Panc1 (cell line): Measurements from ENCODE around the gene CNTF. TPM values are rescaled to one million over a fixed set of nuclear protein-coding genes. Genes with fewer than 3 reads are reported as not detected.

Source experiments
- ATAC-seq: fragments of 200-7000 bp; cut with Tn5 transposase; 2 replicates; pipeline ENCODE4 v1.9.1; 2020; ENCODE audit warnings: mild to moderate bottlenecking, moderate library complexity
- BruUV-seq: library from RNA; stranded (reverse); fragments of 400-500 nt; replicated peaks from 2 replicates; lab custom pipeline; 2021; lab: Mats Ljungman, UMichigan
- CTCF ChIA-PET: fragments of 300-600 bp; sonication (Branson Sonifier 250); formaldehyde crosslinking; loops from one replicate; lab custom pipeline; 2022; ENCODE audit warnings: antibody characterized with exemption; lab: Charles Lee
- POLR2A ChIA-PET: fragments of 300-600 bp; sonication (Branson Sonifier 250); formaldehyde crosslinking; loops from one replicate; lab custom pipeline; 2022; ENCODE audit warnings: antibody characterized with exemption; lab: Charles Lee
- DNase-seq: peaks from one replicate; pipeline ENCODE4 v3.0.0-alpha.2; 2010; ENCODE audit warnings: low read depth, low spot score
- H3K27ac ChIP-seq: 2 replicates; pipeline ENCODE4 v1.5.1; 2011; ENCODE audit warnings: mild to moderate bottlenecking, low read length, inconsistent platforms
- H3K27me3 ChIP-seq: fragments of 200-500 bp; sonication (Bioruptor generic); 2 replicates; pipeline ENCODE4 v1.6.0; 2014; ENCODE audit warnings: low read length, inconsistent platforms; ENCODE audit not compliant: control insufficient read depth, insufficient read depth
- H3K36me3 ChIP-seq: fragments of 200-500 bp; sonication (Bioruptor generic); 2 replicates; pipeline ENCODE4 v1.5.1; 2014; ENCODE audit warnings: inconsistent platforms, mild to moderate bottlenecking, low read length, moderate library complexity; ENCODE audit not compliant: control insufficient read depth, insufficient read depth
- H3K4me1 ChIP-seq: 2 replicates; pipeline ENCODE4 v1.5.1; 2011; ENCODE audit warnings: inconsistent platforms, mild to moderate bottlenecking, low read length, moderate library complexity; ENCODE audit not compliant: control insufficient read depth, insufficient read depth
- H3K4me3 ChIP-seq, 2 experiments: 2 replicates each; pipeline ENCODE4 v1.5.1; 2011 to 2012; ENCODE audit warnings: low read depth in 2 of 2, low read length in 2 of 2, mild to moderate bottlenecking in 2 of 2, inconsistent platforms in 1 of 2, moderate library complexity in 1 of 2
- H3K9me3 ChIP-seq: fragments of 200-500 bp; sonication (Bioruptor generic); 2 replicates; pipeline ENCODE4 v1.5.1; 2014; ENCODE audit warnings: low read depth, mild to moderate bottlenecking, inconsistent platforms, low read length, moderate library complexity; ENCODE audit not compliant: control insufficient read depth, insufficient read depth
- POLR2AphosphoS5 ChIP-seq: IDR thresholded peaks from 2 replicates; pipeline ENCODE4 v1.6.1; 2012; ENCODE audit warnings: mild to moderate bottlenecking, low read depth, low read length, moderate library complexity
- REST ChIP-seq, 2 experiments: IDR thresholded peaks; 2 replicates each; pipeline ENCODE4 v1.6.1; 2011 to 2012; ENCODE audit warnings: low read depth in 2 of 2, control low read depth in 1 of 2, low read length in 1 of 2, mild to moderate bottlenecking in 1 of 2, moderate library complexity in 1 of 2; ENCODE audit not compliant: insufficient read depth in 1 of 2
- SIN3A ChIP-seq: IDR thresholded peaks from 2 replicates; pipeline ENCODE4 v1.6.1; 2012; ENCODE audit warnings: low read depth, mild to moderate bottlenecking, low read length, moderate library complexity, borderline replicate concordance; ENCODE audit not compliant: insufficient read depth
- TCF7L2 ChIP-seq: IDR thresholded peaks from 2 replicates; pipeline ENCODE4 v1.6.1; 2011; ENCODE audit warnings: mild to moderate bottlenecking, low read depth, low read length, inconsistent platforms
- in situ Hi-C: cut with HindIII; loops from 2 replicates; pipeline ENCODE4 v1.10.0; 2016; ENCODE audit warnings: low sequenced_read_pairs, low pct_unique_long_range_greater_than_20kb
- intact Hi-C: fragments of 100-400 bp; cut with micrococcal nuclease; formaldehyde crosslinking; loops from one replicate; pipeline ENCODE4 v1.10.0; 2022; ENCODE audit not compliant: unreplicated experiment
- total RNA-seq: library from RNA; stranded (reverse); gene quantifications from one replicate; pipeline ENCODE4 v1.2.1, GENCODE V29; 2021; ENCODE audit not compliant: unreplicated experiment
- TF ChIP-seq, protein P1 (sequence below): fragments of 450-650 bp; IDR thresholded peaks from 2 replicates; pipeline ENCODE4 v1.5.1; 2017; ENCODE audit warnings: mild to moderate bottlenecking

The CNTF gene
- total RNA-seq, 1 experiment from 2014 or later = 3.0 TPM

- no peak for ATAC-seq
- H3K36me3 ChIP-seq = no peaks in the 10 kb centered on the region
- ChIA-PET CTCF (no interaction called here), POLR2A (no interaction called here)
- intact Hi-C loops (no loop called here), in situ Hi-C loops (no loop called here)
- TF ChIP-seq SIN3A (no peak), REST (IDR thresholded peaks at IDR 0.05; ENCODE audit: insufficient read depth in 1 of 2, low read depth in 2 of 2, low read length in 1 of 2) (no peak), POLR2AphosphoS5 (no peak), TCF7L2 (no peak)
- TF ChIP-seq, protein P1, sequence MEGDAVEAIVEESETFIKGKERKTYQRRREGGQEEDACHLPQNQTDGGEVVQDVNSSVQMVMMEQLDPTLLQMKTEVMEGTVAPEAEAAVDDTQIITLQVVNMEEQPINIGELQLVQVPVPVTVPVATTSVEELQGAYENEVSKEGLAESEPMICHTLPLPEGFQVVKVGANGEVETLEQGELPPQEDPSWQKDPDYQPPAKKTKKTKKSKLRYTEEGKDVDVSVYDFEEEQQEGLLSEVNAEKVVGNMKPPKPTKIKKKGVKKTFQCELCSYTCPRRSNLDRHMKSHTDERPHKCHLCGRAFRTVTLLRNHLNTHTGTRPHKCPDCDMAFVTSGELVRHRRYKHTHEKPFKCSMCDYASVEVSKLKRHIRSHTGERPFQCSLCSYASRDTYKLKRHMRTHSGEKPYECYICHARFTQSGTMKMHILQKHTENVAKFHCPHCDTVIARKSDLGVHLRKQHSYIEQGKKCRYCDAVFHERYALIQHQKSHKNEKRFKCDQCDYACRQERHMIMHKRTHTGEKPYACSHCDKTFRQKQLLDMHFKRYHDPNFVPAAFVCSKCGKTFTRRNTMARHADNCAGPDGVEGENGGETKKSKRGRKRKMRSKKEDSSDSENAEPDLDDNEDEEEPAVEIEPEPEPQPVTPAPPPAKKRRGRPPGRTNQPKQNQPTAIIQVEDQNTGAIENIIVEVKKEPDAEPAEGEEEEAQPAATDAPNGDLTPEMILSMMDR = no peak
- no peaks in the 10 kb centered on the region for H3K9me3 ChIP-seq
- H3K4me3 ChIP-seq = no peak overlapping the region
- H3K4me1 ChIP-seq = no peaks in the 10 kb centered on the region
- DNase-seq = no peak
- 0 out of 2 replicates have a peak, but pooled peaks cover 2% of the 10 kb centered on the region for H3K27me3 ChIP-seq
- H3K27ac ChIP-seq = no peak overlapping the region
- BruUV-seq = no TSS peak
Measured at GRCh38 chr11:58645854-58646253, 23.4 kb downstream of the CNTF start.

GRCh38 chr11:58647141-58647699 lies 24.8 kb downstream of the CNTF start:
- in situ Hi-C loops = no loop called here

More at GRCh38 chr11:58647141-58647699, 24.8 kb downstream of the CNTF start:
- TF ChIP-seq, protein P1 = no peak
- TF ChIP-seq TCF7L2 (no peak), REST (IDR thresholded peaks at IDR 0.05; ENCODE audit: insufficient read depth in 1 of 2, low read depth in 2 of 2, low read length in 1 of 2) (no peak), POLR2AphosphoS5 (no peak), SIN3A (no peak)
- no TSS peak for BruUV-seq
- no peaks in the 10 kb centered on the region for H3K9me3 ChIP-seq
- no peak overlapping the region for H3K4me3 ChIP-seq
- ChIA-PET POLR2A (no interaction called here), CTCF (interaction anchor here (0.7 kb wide), 1 partner anchor 412 kb away, joined by 3 read pairs; no protein-coding TSS in a partner anchor)
- H3K27ac ChIP-seq = no peak overlapping the region
- intact Hi-C loops = no loop called here
- H3K27me3 ChIP-seq = 0 out of 2 replicates have a peak, but pooled peaks cover 2% of the 10 kb centered on the region
- DNase-seq (no peak), ATAC-seq (no peak)
- no peaks in the 10 kb centered on the region for H3K4me1 ChIP-seq
- no peaks in the 10 kb centered on the region for H3K36me3 ChIP-seq
